Mesenchymal stem cell (in vitro differentiated cells and primary cell): Measurements from ENCODE around the gene ARID3B.

Experiments used
- DNase-seq: peaks from one replicate; pipeline ENCODE4 v3.0.0-alpha.2; 2013
- H2AFZ ChIP-seq: one replicate; pipeline ENCODE4 v1.6.1; 2013; ENCODE audit warnings: low read depth, mild to moderate bottlenecking, control low read depth, inconsistent platforms, low read length, moderate library complexity
- H2AK5ac ChIP-seq: 2 replicates; pipeline ENCODE4 v1.6.1; 2013; ENCODE audit warnings: low read length, moderate library complexity, mild to moderate bottlenecking, inconsistent platforms; ENCODE audit not compliant: severe bottlenecking
- H2BK120ac ChIP-seq: one replicate; pipeline ENCODE4 v1.6.1; 2013; ENCODE audit warnings: low read depth, mild to moderate bottlenecking, inconsistent platforms, low read length, moderate library complexity
- H2BK12ac ChIP-seq, 2 experiments: one replicate each; pipeline ENCODE4 v1.6.1; 2013; ENCODE audit warnings: inconsistent platforms in 2 of 2, low read length in 2 of 2, mild to moderate bottlenecking in 2 of 2, moderate library complexity in 2 of 2, control low read depth in 1 of 2
- H2BK15ac ChIP-seq: one replicate; pipeline ENCODE4 v1.6.1; 2013; ENCODE audit warnings: mild to moderate bottlenecking, low read depth, inconsistent platforms; ENCODE audit not compliant: poor library complexity, severe bottlenecking
- H2BK5ac ChIP-seq: 2 replicates; pipeline ENCODE4 v1.6.1; 2013; ENCODE audit warnings: low read depth, mild to moderate bottlenecking, low read length, control low read depth, inconsistent platforms; ENCODE audit not compliant: poor library complexity, severe bottlenecking
- H3K14ac ChIP-seq, 2 experiments: one replicate each; pipeline ENCODE4 v1.6.1; 2013; ENCODE audit warnings: inconsistent platforms in 2 of 2, low read length in 2 of 2, control low read depth in 1 of 2, mild to moderate bottlenecking in 1 of 2, moderate library complexity in 1 of 2
- H3K18ac ChIP-seq, 2 experiments: one replicate each; pipeline ENCODE4 v1.6.1; 2013; ENCODE audit warnings: inconsistent platforms in 2 of 2, low read length in 2 of 2, control low read depth in 1 of 2, low read depth in 1 of 2, mild to moderate bottlenecking in 1 of 2
- H3K23ac ChIP-seq, 2 experiments: one replicate each; pipeline ENCODE4 v1.6.1; 2013; ENCODE audit warnings: inconsistent platforms in 2 of 2, low read length in 2 of 2, mild to moderate bottlenecking in 2 of 2, moderate library complexity in 2 of 2, control low read depth in 1 of 2
- H3K27ac ChIP-seq: 2 replicates; pipeline ENCODE4 v1.5.1; 2013; ENCODE audit warnings: mild to moderate bottlenecking, moderate library complexity, low read length, control low read depth, inconsistent platforms; ENCODE audit not compliant: poor library complexity, severe bottlenecking
- H3K27me3 ChIP-seq, 2 experiments: 2 replicates each; pipeline versions ENCODE4 v1.6.1 to v1.7.0; 2013; ENCODE audit warnings: low read length in 2 of 2, mild to moderate bottlenecking in 2 of 2, moderate library complexity in 2 of 2, control low read depth in 1 of 2, inconsistent platforms in 1 of 2; ENCODE audit not compliant: control insufficient read depth in 1 of 2, insufficient read depth in 1 of 2
- H3K36me3 ChIP-seq, 2 experiments: 2 replicates each; pipeline versions ENCODE4 v1.6.1 to v1.7.0; 2013; ENCODE audit warnings: low read length in 2 of 2, control low read depth in 1 of 2, inconsistent platforms in 1 of 2, low read depth in 1 of 2, mild to moderate bottlenecking in 1 of 2; ENCODE audit not compliant: insufficient read depth in 2 of 2, control insufficient read depth in 1 of 2
- H3K4ac ChIP-seq, 2 experiments: one replicate each; pipeline ENCODE4 v1.6.1; 2013; ENCODE audit warnings: inconsistent platforms in 2 of 2, low read length in 2 of 2, mild to moderate bottlenecking in 2 of 2, moderate library complexity in 2 of 2, control low read depth in 1 of 2, low read depth in 1 of 2
- H3K4me1 ChIP-seq: 2 replicates; pipeline ENCODE4 v1.6.1; 2013; ENCODE audit warnings: low read depth, low read length, control low read depth; ENCODE audit not compliant: control insufficient read depth, insufficient read depth
- H3K4me2 ChIP-seq: 2 replicates; pipeline ENCODE4 v1.6.1; 2013; ENCODE audit warnings: low read length, mild to moderate bottlenecking, inconsistent platforms; ENCODE audit not compliant: poor library complexity, severe bottlenecking
- H3K4me3 ChIP-seq, 2 experiments: 2 replicates each; pipeline versions ENCODE4 v1.5.1 to v1.7.0; 2013; ENCODE audit warnings: low read length in 2 of 2, mild to moderate bottlenecking in 2 of 2, control low read depth in 1 of 2, low read depth in 1 of 2; ENCODE audit not compliant: insufficient read depth in 1 of 2
- H3K79me1 ChIP-seq: replicated peaks from 2 replicates; pipeline ENCODE4 v1.6.1; 2013; ENCODE audit warnings: mild to moderate bottlenecking, control low read depth, low read length, inconsistent platforms; ENCODE audit not compliant: poor library complexity, severe bottlenecking
- H3K9ac ChIP-seq: 2 replicates; pipeline ENCODE4 v1.7.0; 2013; ENCODE audit warnings: mild to moderate bottlenecking, low read length, moderate library complexity
- H3K9me3 ChIP-seq: 2 replicates; pipeline ENCODE4 v1.7.0; 2013; ENCODE audit warnings: mild to moderate bottlenecking, low read length; ENCODE audit not compliant: control insufficient read depth
- H4K8ac ChIP-seq: one replicate; pipeline ENCODE4 v1.6.1; 2013; ENCODE audit warnings: inconsistent platforms, mild to moderate bottlenecking, low read length, moderate library complexity
- H4K91ac ChIP-seq: one replicate; pipeline ENCODE4 v1.6.1; 2013; ENCODE audit warnings: mild to moderate bottlenecking, low read length, inconsistent platforms
- WGBS: methylation state at CpG from one replicate; pipeline ENCODE4 v1.1.7; 2013; ENCODE audit warnings: mixed read lengths; 5-methylcytosine and 5-hydroxymethylcytosine counted together

ARID3B gene

GRCh38 chr15:74632601-74633000 is 91.6 kb downstream of the ARID3B start:
- Histone ChIP-seq H3K9me3 (no peaks in the 10 kb centered on the region), H3K27ac (no peak overlapping the region), H2AK5ac (no peak overlapping the region), H3K27me3 (no peaks in the 10 kb centered on the region), H3K23ac (no peak overlapping the region), H3K4me2 (no peak overlapping the region), H2AFZ (no peak overlapping the region), H4K91ac (no peak overlapping the region), H3K4me1 (no peaks in the 10 kb centered on the region), H4K8ac (no peak overlapping the region), H2BK15ac (no peak overlapping the region), H3K9ac (no peak overlapping the region), H3K18ac (no peak overlapping the region), H3K4ac (no peak overlapping the region), H3K14ac (no peak overlapping the region), H2BK5ac (no peak overlapping the region), H2BK12ac (no peak overlapping the region), H3K36me3 (peaks cover 86 to 94% of the 10 kb centered on the region in 2 experiments), H3K4me3 (no peak overlapping the region), H2BK120ac (no peak overlapping the region), H3K79me1 (peaks cover 34% of the 10 kb centered on the region)
- WGBS = 94% methylated on average over 9 of the region's 9 CpGs
- DNase-seq = no peak

DNA sequence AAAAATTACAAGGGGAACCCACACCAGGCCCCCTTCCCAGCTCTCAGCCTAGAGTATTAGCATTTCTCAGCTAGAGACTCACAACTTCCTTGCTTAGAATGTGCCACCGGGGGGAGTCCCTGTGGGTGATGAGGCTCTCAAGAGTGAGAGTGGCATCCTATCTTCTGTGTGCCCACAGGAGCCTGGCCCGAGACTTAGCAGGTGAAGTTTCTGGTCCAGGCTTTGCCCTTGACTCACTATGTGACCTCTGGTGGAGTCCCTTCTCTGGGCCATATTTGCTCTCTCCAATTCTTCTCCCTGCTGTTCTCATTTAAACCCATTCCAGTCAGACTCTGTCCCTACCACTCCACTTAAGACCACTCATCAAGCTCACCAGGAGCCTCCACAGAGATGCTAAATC is 92.8 kb downstream of the ARID3B start:
- no peak overlapping the region for H2AFZ ChIP-seq
- no peak overlapping the region for H4K8ac ChIP-seq
- DNase-seq = no peak
- no peak overlapping the region for H3K18ac ChIP-seq
- H3K9ac ChIP-seq = no peak overlapping the region
- H3K27ac ChIP-seq = no peak overlapping the region
- H4K91ac ChIP-seq = no peak overlapping the region
- no peak overlapping the region for H3K4ac ChIP-seq
- peaks cover 77 to 91% of the 10 kb centered on the region in 2 experiments for H3K36me3 ChIP-seq
- H2AK5ac ChIP-seq = no peak overlapping the region
- H3K9me3 ChIP-seq = no peaks in the 10 kb centered on the region
- WGBS = 94% methylated on average over 2 of the region's 2 CpGs
- H3K27me3 ChIP-seq = no peaks in the 10 kb centered on the region
- no peak overlapping the region for H3K23ac ChIP-seq
- no peak overlapping the region for H2BK120ac ChIP-seq
- H2BK5ac ChIP-seq = no peak overlapping the region
- no peak overlapping the region for H2BK15ac ChIP-seq
- H3K4me3 ChIP-seq = no peak overlapping the region
- H2BK12ac ChIP-seq = no peak overlapping the region
- peaks cover 34% of the 10 kb centered on the region for H3K79me1 ChIP-seq
- no peaks in the 10 kb centered on the region for H3K4me1 ChIP-seq
- no peak overlapping the region for H3K4me2 ChIP-seq
- H3K14ac ChIP-seq = no peak overlapping the region

DNA sequence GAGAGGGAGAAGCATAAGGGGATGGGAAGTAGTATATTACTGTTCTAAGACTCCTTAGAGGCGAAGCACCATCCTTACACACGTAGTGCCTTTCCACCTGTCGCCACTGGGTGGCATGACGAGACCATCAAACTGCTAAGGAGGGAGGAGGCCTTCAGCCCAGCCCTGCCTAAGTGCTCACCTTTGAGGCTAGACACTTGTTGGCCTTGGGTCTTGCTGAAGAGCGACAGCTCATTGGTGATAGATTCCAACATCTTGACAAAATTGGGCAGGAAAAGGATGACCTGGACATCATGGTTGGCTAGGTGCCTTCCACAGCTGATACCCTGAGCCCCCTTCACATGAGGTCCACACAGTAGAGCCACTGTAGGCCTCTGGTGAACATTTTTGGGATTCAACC is 94.2 kb downstream of the ARID3B start:
- Histone ChIP-seq H3K4ac (no peak overlapping the region), H3K9ac (no peak overlapping the region), H2AK5ac (no peak overlapping the region), H2BK15ac (no peak overlapping the region), H3K79me1 (peaks cover 41% of the 10 kb centered on the region), H3K27me3 (no peaks in the 10 kb centered on the region), H3K27ac (no peak overlapping the region), H4K91ac (no peak overlapping the region), H2BK5ac (no peak overlapping the region), H3K14ac (no peak overlapping the region), H3K9me3 (no peaks in the 10 kb centered on the region), H2BK12ac (no peak overlapping the region), H3K23ac (no peak overlapping the region), H3K36me3 (peaks cover 74 to 91% of the 10 kb centered on the region in 2 experiments), H4K8ac (no peak overlapping the region), H2BK120ac (no peak overlapping the region), H3K4me1 (no peaks in the 10 kb centered on the region), H3K4me2 (no peak overlapping the region), H2AFZ (no peak overlapping the region), H3K18ac (no peak overlapping the region), H3K4me3 (no peak overlapping the region)
- 29% methylated on average over 5 of the region's 5 CpGs for WGBS
- DNase-seq = peak; percentile 69

DNA sequence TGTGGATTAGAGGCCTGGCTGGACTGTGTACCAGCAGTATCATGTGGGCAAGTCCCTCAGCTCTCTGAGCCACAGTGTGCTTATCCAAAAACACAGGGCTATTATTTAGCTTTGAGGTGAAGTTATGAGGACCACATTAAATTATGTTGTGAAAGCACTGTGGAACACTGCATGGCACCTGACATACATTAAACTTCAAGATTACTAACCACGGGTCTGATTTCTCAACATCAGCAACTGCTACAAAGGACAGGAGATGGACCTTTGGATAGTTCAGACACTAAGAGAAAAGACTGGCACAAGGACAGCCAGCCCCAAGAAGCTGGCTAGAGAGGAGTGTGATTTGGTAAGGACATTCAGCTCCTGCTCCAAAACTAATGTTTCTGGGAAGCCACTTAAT is 96.0 kb downstream of the ARID3B start:
- H2BK15ac ChIP-seq = no peak overlapping the region
- H2AK5ac ChIP-seq = no peak overlapping the region
- H3K27me3 ChIP-seq = no peaks in the 10 kb centered on the region
- H3K14ac ChIP-seq = no peak overlapping the region
- H3K79me1 ChIP-seq = peaks cover 48% of the 10 kb centered on the region
- H3K4me1 ChIP-seq = no peaks in the 10 kb centered on the region
- no peaks in the 10 kb centered on the region for H3K9me3 ChIP-seq
- no peak overlapping the region for H3K4me2 ChIP-seq
- H3K9ac ChIP-seq = no peak overlapping the region
- no peak overlapping the region for H2BK12ac ChIP-seq
- peaks cover 60 to 87% of the 10 kb centered on the region in 2 experiments for H3K36me3 ChIP-seq
- DNase-seq = no peak
- H2AFZ ChIP-seq = no peak overlapping the region
- no peak overlapping the region for H3K27ac ChIP-seq
- no peak overlapping the region for H2BK5ac ChIP-seq
- WGBS = 100% methylated on average over 1 of the region's 1 CpG
- no peak overlapping the region for H3K4ac ChIP-seq
- H4K91ac ChIP-seq = no peak overlapping the region
- H4K8ac ChIP-seq = no peak overlapping the region
- H3K18ac ChIP-seq = no peak overlapping the region
- no peak overlapping the region for H2BK120ac ChIP-seq
- H3K23ac ChIP-seq = no peak overlapping the region
- H3K4me3 ChIP-seq = no peak overlapping the region
